Activated CD8-positive, alpha-beta T cell treated with anti-CD3 and anti-CD28 coated beads for 36 hours (primary cell): ENCODE data around the gene RASSF8. TPM values are rescaled to one million over a fixed set of nuclear protein-coding genes. Genes with fewer than 3 reads are reported as not detected.

Source experiments
- ATAC-seq: fragments of 200-7000 bp; cut with Tn5 transposase; one replicate; pipeline ENCODE4 v1.10.0; 2021; ENCODE audit warnings: mild to moderate bottlenecking, moderate library complexity
- CTCF ChIA-PET: fragments of 350-600 bp; sonication (Branson Sonifier 250); formaldehyde crosslinking; loops from one replicate; lab custom pipeline; 2021; ENCODE audit warnings: antibody characterized with exemption; lab: Charles Lee
- POLR2A ChIA-PET: fragments of 350-600 bp; sonication (Branson Sonifier 250); formaldehyde crosslinking; loops from one replicate; lab custom pipeline; 2021; ENCODE audit warnings: antibody characterized with exemption; lab: Charles Lee
- DNase-seq: peaks from one replicate; pipeline ENCODE4 v3.0.0-alpha.2; 2020
- H3K27ac Mint-ChIP-seq: one replicate; pipeline ENCODE4 v1.8.0; 2021; ENCODE audit warnings: mild to moderate bottlenecking, mixed read lengths
- H3K27me3 Mint-ChIP-seq: one replicate; pipeline ENCODE4 v1.8.0; 2021; ENCODE audit warnings: mixed read lengths
- H3K36me3 Mint-ChIP-seq: one replicate; pipeline ENCODE4 v1.8.0; 2021; ENCODE audit warnings: low read depth, mixed read lengths
- H3K4me1 Mint-ChIP-seq: one replicate; pipeline ENCODE4 v1.8.0; 2021; ENCODE audit warnings: low read depth, mixed read lengths
- H3K4me3 Mint-ChIP-seq: one replicate; pipeline ENCODE4 v1.8.0; 2021; ENCODE audit warnings: mild to moderate bottlenecking, moderate library complexity, mixed read lengths
- H3K9me3 Mint-ChIP-seq: one replicate; pipeline ENCODE4 v1.8.0; 2021; ENCODE audit warnings: mixed read lengths
- intact Hi-C: fragments of 100-400 bp; cut with micrococcal nuclease; formaldehyde crosslinking; loops from one replicate; pipeline ENCODE4 v1.10.0; 2022
- total RNA-seq, 2 experiments: library from RNA; stranded (reverse); gene quantifications; one replicate each; pipeline ENCODE4 v1.2.3, GENCODE V29; 2021
- TF ChIP-seq, protein P1 (sequence below): fragments of 200-600 bp; IDR thresholded peaks from one replicate; pipeline ENCODE4 v1.8.0; 2022; ENCODE audit warnings: antibody characterized with exemption, mild to moderate bottlenecking

Gene RASSF8, protein sequence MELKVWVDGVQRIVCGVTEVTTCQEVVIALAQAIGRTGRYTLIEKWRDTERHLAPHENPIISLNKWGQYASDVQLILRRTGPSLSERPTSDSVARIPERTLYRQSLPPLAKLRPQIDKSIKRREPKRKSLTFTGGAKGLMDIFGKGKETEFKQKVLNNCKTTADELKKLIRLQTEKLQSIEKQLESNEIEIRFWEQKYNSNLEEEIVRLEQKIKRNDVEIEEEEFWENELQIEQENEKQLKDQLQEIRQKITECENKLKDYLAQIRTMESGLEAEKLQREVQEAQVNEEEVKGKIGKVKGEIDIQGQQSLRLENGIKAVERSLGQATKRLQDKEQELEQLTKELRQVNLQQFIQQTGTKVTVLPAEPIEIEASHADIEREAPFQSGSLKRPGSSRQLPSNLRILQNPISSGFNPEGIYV
- not detected for total RNA-seq

DNA sequence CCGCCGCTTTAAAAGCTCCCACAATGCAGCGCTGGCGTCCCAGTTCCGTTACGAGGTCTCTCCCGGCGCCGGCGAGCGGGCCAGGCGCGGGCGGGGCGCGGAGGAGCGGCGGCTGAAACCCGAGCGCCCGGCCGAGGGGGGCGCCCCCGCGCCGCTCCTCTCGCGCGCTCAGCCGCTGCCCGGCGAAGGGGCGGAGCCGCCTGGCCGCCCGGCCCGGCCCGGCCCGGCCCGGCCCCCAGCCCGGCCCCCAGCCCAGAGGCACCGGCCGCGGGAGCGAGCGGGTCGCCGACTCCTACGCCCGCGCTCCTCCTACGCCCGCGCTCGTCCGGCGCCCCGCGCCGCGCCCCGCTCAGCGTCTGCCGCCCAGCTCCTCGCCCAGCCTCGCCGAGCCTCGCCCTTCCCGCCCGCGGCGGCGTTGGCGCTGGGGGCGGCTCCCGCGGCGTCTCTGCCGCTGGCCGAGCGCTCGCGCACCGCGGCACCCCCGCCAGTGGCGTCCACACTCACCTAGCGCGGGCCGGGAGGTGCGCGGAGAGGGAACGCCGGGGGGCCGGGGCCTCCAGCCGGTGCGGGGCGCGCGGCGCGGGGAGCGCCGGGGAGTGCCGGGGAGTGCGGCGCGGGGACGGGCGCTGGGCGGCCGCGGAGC is at the start of gene RASSF8:
RASSF8 (plus strand) TSS at position 255 of the 643 bp plus-strand sequence. CDS start 96,662 bp downstream, outside the sequence.
- no peak within 1 kb of the TSS for H3K27ac Mint-ChIP-seq
- POLR2A ChIA-PET = interaction anchor here (0.6 kb wide), 1 partner anchor 138 kb away, joined by 3 read pairs; no protein-coding TSS in a partner anchor
- peaks cover 53% of the 10 kb centered on the region for H3K27me3 Mint-ChIP-seq

DNA sequence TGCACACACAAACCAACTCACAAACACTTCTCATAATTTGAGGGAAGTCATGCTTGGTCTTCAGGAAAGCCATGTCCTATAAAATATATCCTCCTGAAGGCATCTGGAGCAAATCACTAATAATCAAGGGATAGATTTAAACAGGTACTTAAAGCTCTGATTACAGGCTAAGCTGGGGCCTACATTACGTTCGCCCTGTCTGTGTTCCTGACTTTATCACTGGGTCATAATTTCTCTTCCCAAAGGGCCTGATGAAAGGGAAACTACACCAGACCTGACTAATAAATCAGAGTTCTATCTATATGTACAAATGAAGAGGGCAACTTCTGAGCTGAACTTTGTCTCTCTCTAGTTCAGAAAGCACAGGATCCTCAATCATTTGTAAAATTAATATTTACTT is 43.9 kb upstream of the RASSF8 start:
- DNase-seq (no peak), ATAC-seq (no peak)
- peaks cover 3% of the 10 kb centered on the region for H3K27me3 Mint-ChIP-seq
- TF ChIP-seq, protein P1, sequence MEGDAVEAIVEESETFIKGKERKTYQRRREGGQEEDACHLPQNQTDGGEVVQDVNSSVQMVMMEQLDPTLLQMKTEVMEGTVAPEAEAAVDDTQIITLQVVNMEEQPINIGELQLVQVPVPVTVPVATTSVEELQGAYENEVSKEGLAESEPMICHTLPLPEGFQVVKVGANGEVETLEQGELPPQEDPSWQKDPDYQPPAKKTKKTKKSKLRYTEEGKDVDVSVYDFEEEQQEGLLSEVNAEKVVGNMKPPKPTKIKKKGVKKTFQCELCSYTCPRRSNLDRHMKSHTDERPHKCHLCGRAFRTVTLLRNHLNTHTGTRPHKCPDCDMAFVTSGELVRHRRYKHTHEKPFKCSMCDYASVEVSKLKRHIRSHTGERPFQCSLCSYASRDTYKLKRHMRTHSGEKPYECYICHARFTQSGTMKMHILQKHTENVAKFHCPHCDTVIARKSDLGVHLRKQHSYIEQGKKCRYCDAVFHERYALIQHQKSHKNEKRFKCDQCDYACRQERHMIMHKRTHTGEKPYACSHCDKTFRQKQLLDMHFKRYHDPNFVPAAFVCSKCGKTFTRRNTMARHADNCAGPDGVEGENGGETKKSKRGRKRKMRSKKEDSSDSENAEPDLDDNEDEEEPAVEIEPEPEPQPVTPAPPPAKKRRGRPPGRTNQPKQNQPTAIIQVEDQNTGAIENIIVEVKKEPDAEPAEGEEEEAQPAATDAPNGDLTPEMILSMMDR = no peak
- H3K9me3 Mint-ChIP-seq = peaks cover 2% of the 10 kb centered on the region
- no peaks in the 10 kb centered on the region for H3K36me3 Mint-ChIP-seq
- ChIA-PET CTCF (no interaction called here), POLR2A (no interaction called here)
- H3K4me1 Mint-ChIP-seq = no peaks in the 10 kb centered on the region
- H3K27ac Mint-ChIP-seq = no peak overlapping the region
- intact Hi-C loops = no loop called here
- H3K4me3 Mint-ChIP-seq = no peak overlapping the region

More for the DNA sequence above, at the start of gene RASSF8:
- Mint-ChIP-seq H3K4me1 (peaks cover 11% of the 10 kb centered on the region), H3K4me3 (peak within 1 kb of the TSS; percentile 63), H3K9me3 (no peaks in the 10 kb centered on the region), H3K36me3 (no peaks in the 10 kb centered on the region)
- ATAC-seq = peak; percentile 77
- intact Hi-C loops = no loop called here
- DNase-seq = peak; percentile 29
- TF ChIP-seq, protein P1 = no peak
- CTCF ChIA-PET = interaction anchor here (1.6 kb wide), 1 partner anchor 58 kb away, joined by 4 read pairs; no protein-coding TSS in a partner anchor

DNA sequence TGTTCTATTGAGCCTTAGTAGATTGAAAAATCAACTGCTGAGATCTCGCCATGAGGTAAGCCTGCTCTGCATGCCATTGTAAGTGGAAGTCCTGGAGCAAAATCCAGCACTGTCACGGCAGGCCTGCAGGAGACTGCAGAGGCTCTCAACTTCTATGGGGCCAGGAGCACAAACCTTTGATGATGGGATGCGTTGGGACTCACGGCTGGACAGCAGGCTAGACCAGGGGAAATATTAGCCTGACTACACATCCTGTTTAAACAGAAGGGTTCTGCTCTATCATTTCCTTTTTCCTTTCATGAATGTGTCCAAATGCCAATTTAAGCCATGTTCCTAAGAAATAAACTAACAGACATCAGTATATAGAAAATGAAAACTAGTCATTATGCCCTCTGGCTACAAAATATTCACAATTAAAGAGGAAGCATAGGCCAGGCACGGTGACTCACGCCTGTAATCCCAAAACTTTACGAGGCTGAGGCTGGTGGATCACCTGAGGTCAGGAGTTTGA is 33.9 kb upstream of the RASSF8 start:
- H3K36me3 Mint-ChIP-seq = no peaks in the 10 kb centered on the region
- DNase-seq (no peak), ATAC-seq (no peak)
- H3K27ac Mint-ChIP-seq = no peak overlapping the region
- no peaks in the 10 kb centered on the region for H3K9me3 Mint-ChIP-seq
- no peak overlapping the region for H3K4me3 Mint-ChIP-seq
- intact Hi-C loops = no loop called here
- TF ChIP-seq, protein P1 = no peak
- ChIA-PET POLR2A (no interaction called here), CTCF (no interaction called here)
- no peaks in the 10 kb centered on the region for H3K4me1 Mint-ChIP-seq
- H3K27me3 Mint-ChIP-seq = no peaks in the 10 kb centered on the region

DNA sequence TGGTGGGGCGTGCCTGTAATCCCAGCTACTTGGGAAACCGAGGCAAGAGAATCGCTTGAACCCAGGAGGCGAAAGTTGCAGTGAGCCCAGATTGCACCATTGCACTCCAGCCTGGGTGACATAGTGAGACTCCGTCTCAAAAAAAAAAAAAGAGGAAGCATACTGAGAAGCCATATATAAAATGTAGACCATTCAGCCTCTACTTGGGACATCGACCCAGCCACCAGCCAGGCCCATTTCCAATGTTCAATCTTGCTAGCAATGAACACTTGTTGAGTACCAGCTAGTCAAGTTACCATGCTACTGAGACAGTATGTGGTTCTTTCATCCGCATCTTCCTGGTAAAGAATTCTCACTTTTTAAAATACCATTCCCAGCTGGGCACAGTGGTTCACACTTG is 33.4 kb upstream of the RASSF8 start:
- no peak overlapping the region for H3K4me3 Mint-ChIP-seq
- no peak overlapping the region for H3K27ac Mint-ChIP-seq
- ChIA-PET POLR2A (no interaction called here), CTCF (no interaction called here)
- no peaks in the 10 kb centered on the region for H3K36me3 Mint-ChIP-seq
- no peak for ATAC-seq
- no peaks in the 10 kb centered on the region for H3K27me3 Mint-ChIP-seq
- no peak for DNase-seq
- TF ChIP-seq, protein P1 = no peak
- no peaks in the 10 kb centered on the region for H3K9me3 Mint-ChIP-seq
- H3K4me1 Mint-ChIP-seq = no peaks in the 10 kb centered on the region
- intact Hi-C loops = no loop called here

DNA sequence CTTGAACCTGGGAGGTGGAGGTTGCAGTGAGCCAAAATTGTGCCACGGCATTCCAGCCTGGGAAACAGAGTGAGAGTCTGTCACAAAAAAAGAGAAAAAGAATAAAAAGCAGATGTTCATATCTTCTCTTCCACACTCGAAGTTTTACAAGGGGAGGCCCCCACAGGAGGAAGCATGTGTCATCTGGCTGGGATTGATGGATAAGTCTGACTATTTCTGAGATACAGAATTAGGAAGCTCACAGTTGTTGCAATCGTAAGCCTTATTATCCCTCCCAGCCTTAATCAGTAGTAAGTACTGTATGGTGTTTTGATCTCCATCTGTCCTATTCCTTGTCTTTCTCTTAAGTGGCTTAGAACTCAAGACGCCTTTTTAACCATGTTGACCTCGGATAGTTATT is 31.9 kb upstream of the RASSF8 start:
- POLR2A ChIA-PET = no interaction called here
- CTCF ChIA-PET = no interaction called here
- intact Hi-C loops = no loop called here
- no peak overlapping the region for H3K4me3 Mint-ChIP-seq
- ATAC-seq (no peak), DNase-seq (no peak)
- H3K4me1 Mint-ChIP-seq = no peaks in the 10 kb centered on the region
- H3K27ac Mint-ChIP-seq = no peak overlapping the region
- H3K36me3 Mint-ChIP-seq = no peaks in the 10 kb centered on the region
- TF ChIP-seq, protein P1 = no peak
- H3K27me3 Mint-ChIP-seq = no peaks in the 10 kb centered on the region
- no peaks in the 10 kb centered on the region for H3K9me3 Mint-ChIP-seq
